K562 treated with DMSO at 1 percent for 24 hours (cell line): ENCODE data around the gene MFSD12. TPM values are rescaled to one million over a fixed set of nuclear protein-coding genes. Genes with fewer than 3 reads are reported as not detected.

Source experiments
- total RNA-seq: library from RNA; unstranded; fragments of 300-600 nt; gene quantifications from 2 replicates; pipeline ENCODE4 v1.2.3, GENCODE V29; 2022; ENCODE audit warnings: low read depth; ENCODE audit not compliant: insufficient read depth

MFSD12 gene
- total RNA-seq = 162 and 181 TPM in 2 replicates

DNA sequence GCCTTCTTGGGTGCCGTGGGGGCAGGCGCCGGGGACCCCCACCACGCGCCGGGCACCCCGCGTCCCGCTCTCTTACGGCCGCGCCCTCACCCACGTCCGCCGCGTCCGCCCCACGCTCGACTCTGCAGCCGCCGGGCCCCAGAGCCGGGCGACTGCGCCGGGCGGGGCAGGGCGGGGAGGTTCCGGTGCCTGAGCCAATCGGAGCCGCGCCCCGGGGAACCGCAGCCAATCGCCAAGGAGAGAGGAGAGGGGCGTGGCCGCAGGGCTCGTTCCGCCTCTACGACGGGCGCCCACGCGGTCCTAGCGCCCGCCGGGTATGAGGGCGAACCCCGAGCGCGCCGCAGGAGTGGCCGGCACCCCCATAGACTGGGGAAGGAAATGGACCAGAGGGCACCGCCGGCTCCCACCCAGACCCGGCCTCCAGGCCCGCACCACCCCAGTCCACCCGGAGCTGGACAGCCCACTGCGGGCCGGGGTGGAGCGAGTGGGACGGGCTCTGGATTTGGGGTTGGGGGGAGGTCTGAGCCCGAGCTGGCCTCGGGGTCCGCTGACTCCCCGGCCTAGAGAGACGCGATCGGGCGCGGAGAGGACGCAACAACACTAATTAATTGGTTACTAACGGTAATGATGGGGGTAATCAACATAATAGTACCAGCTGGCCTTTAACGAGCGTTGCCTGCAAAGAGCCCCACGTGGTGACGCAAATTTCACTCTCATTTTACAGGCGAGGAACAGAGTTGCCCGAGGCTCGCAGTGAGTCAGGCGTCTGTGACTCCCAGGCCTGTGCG lies at the start of gene MFSD12:
Gene MFSD12, minus strand, starts transcription at position 126 of the 788 bp plus-strand sequence. CDS start 183 bp downstream, outside the sequence.

GRCh38 chr19:3606690-3607289 lies 49.4 kb upstream of the MFSD12 start, which contains the start of gene TBXA2R:
Gene TBXA2R (minus strand): TSS chr19:3606875. CDS start chr19:3600634, 6,241 bp downstream.

GRCh38 chr19:3585301-3586126 lies 28.1 kb upstream of the MFSD12 start, which contains the start of gene GIPC3:
Gene GIPC3 (plus strand): TSS chr19:3585478. CDS start chr19:3585598, 120 bp downstream.

DNA sequence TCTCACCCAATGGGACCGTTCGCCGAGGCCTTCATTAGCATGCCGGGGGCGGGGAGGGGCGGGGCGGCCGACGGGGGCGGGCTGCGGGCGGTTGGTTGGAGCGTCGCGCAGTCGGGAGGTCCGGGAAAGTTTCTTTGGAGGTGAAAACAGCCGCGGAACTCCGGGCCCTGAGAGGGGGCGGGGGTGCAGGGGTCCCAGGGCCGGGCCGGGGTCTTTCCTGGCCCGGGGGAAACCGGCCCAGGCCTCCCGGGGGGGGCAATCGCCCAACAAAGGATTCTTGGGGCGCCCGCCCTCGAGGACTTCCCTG lies 15.4 kb upstream of the MFSD12 start, which contains the start of gene HMG20B:
Gene HMG20B, plus strand, starts transcription at position 90 of the 307 bp plus-strand sequence. CDS start 366 bp downstream, outside the sequence.

DNA sequence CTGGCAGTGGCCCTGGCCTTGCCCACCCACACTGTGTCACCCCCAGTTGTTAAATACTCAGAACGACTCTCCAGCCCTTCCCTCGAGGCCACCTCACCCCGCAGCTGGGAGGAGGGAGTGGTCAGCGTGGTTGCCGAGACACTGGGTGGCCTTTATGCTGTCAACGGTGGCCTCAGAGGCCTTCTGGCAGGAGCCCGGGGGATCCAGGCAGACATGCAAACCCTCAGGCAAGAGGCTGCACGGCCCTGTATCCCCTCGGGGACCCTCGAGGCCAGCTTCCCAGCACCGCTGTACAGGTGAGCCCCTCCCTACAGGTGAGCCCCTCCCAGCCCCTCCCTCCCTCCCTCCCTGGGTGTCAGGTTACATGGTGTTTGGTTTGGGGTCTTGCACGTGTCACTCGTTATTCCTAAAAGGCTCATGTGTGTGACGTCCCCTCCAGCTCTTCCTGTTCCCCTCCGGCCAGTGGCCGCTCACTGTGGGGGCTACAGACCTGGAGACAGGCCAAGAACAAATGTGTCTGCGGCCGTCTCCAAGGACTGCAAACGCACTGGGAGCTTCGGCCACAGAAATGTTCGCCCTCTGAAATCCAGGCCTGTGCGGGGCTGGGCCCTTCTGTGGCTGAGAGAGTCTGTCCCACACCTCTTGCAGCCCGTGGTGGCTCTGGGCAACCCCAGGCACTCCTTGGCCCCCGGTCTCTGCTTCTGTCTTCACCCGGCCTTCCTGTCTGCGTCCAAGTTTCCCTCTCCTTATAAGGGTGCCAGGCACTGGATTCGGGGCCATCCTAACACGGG lies 18.2 kb downstream of the MFSD12 start, which contains the start of gene TEKTIP1:
Gene TEKTIP1, plus strand, starts transcription at position 210 of the 791 bp plus-strand sequence. Its CDS starts 4 bp downstream, at position 214.

DNA sequence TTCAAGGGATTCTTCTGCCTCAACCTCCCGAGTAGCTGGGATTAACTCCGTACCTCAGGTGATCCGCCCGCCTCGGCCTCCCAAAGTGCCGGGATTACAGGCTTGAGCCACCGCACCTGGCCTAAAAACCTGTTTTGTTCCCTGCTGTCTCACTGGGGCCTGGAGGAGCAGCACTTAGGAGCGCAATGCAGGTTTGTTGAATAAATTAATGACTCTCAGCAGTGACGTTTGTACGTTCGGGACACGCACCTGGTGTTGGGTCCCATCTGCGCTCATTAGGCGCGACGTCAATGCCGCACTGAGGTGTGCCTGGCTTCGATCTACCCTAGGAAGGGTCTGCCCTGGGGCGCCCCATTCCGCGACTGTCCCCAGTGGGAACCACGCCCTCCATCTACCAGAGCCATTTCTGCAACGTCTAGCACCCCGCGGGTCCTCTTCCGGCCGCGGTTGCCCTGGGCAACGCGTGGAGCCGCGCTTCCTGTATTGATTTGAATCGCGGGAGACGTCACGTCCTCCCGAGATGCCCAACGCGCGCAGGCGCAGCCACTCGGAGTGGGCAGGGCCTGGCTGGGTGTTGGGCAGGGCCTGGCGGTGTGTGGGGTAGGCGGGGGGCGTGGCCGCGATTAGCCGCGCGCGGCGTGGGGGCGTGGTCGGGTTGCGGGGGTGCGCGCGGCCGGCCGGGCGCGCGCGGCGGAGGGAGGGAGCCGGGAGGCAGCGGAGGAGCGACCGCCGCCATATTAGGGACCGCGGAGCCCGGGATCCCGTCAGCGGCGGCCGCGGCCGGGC lies 51.6 kb downstream of the MFSD12 start, which contains the start of gene FZR1:
Gene FZR1, plus strand, starts transcription at position 714 of the 786 bp plus-strand sequence. CDS start 16,679 bp downstream, outside the sequence.

DNA sequence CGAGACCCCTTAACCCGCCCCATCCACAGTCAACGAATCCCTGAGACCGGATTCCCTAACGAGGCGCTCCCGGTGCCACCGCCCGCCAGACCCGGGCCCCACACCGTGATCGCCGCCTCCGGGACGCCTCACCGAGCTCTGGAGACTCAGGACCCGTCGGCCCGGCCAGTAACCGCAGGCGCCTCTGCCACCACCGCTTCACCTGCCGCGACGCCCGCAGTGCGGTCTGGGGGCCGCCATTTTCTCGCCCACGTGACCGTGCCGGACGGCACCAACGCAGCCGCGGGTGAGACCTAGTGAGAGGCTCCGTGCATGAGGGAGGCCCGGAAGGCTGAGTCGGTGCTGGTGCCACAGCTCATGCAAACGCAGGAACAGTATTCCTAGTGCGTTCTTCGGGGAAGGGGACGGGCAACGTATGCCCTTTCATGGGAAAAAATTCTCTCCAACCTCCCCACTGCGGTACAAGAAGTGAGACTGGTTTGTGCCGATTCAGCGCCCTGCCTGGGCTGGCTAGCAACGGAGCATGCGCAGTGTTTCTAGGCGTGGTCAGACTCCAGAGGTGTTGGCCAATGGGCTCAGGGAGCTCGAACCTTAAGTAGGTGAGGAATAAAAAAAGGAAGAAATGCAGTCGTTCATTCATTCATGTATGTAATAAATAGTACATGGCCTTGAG lies 56.8 kb downstream of the MFSD12 start, which contains the start of gene DOHH:
Gene DOHH, minus strand, starts transcription at position 246 of the 673 bp plus-strand sequence. CDS start 3,860 bp downstream, outside the sequence.

Other genes starting within 250 kb of the MFSD12 start
- gene NFIC, start 191.0 kb downstream of the MFSD12 start, total RNA-seq = 33.9 and 36.4 TPM in 2 replicates
- 0.61 and 1.8 TPM in 2 replicates for gene SMIM24, start 77.1 kb downstream of the MFSD12 start, total RNA-seq
- gene SMIM44, start 74.1 kb downstream of the MFSD12 start, total RNA-seq = not detected in 2 replicates
- gene DOHH, start 56.9 kb downstream of the MFSD12 start, total RNA-seq = 38.3 and 39.5 TPM in 2 replicates
- 46.7 and 49.0 TPM in 2 replicates for gene FZR1, start 51.3 kb downstream of the MFSD12 start, total RNA-seq
- gene TEKTIP1, start 18.4 kb downstream of the MFSD12 start, total RNA-seq = not detected in 2 replicates
- gene HMG20B, start 15.4 kb upstream of the MFSD12 start, total RNA-seq = 267 and 277 TPM in 2 replicates
- 2.8 and 3.8 TPM in 2 replicates for gene GIPC3, start 27.9 kb upstream of the MFSD12 start, total RNA-seq
- 22.2 and 25.4 TPM in 2 replicates for gene TBXA2R, start 49.3 kb upstream of the MFSD12 start, total RNA-seq
- 44.0 and 47.1 TPM in 2 replicates for gene CACTIN, start 69.2 kb upstream of the MFSD12 start, total RNA-seq
- 41.6 and 42.5 TPM in 2 replicates for gene PIP5K1C, start 142.9 kb upstream of the MFSD12 start, total RNA-seq
- gene TJP3, start 150.8 kb upstream of the MFSD12 start, total RNA-seq = 6.8 and 7.5 TPM in 2 replicates
- gene APBA3, start 204.1 kb upstream of the MFSD12 start, total RNA-seq = 35.5 and 39.2 TPM in 2 replicates
- gene MRPL54, start 205.1 kb upstream of the MFSD12 start, total RNA-seq = 60.1 and 66.3 TPM in 2 replicates
- gene RAX2, start 214.6 kb upstream of the MFSD12 start, total RNA-seq = not detected in 2 replicates
- 8.7 and 9.7 TPM in 2 replicates for gene MATK, start 228.8 kb upstream of the MFSD12 start, total RNA-seq